GM10248 (cell line): ENCODE data around the gene SRL.
"Not testable (repeated sequence)": the region's sequence is repeated elsewhere in the genome, so short reads cannot be mapped to it uniquely, and the experiment has no call there.

ENCODE experiments used
- CTCF ChIA-PET: fragments of 300-600 bp; sonication (Branson Sonifier 250); formaldehyde crosslinking; extraction: SDS; loops from one replicate; lab custom pipeline; 2021; ENCODE audit warnings: antibody characterized with exemption; lab: Yijun Ruan, JAX
- POLR2A ChIA-PET: fragments of 350-650 bp; sonication (Branson Sonifier 250); formaldehyde crosslinking; extraction: SDS; loops from one replicate; lab custom pipeline; 2020; ENCODE audit warnings: antibody characterized with exemption; lab: Yijun Ruan, JAX
- DNase-seq: peaks from one replicate; pipeline ENCODE4 v3.0.0; 2012; ENCODE audit errors: extremely low spot score
- TF ChIP-seq, protein P1 (sequence below): IDR thresholded peaks from 2 replicates; pipeline ENCODE4 v1.5.1; 2012; ENCODE audit warnings: mild to moderate bottlenecking, low read depth; ENCODE audit errors: extremely low read depth, missing control alignments, control extremely low read depth

SRL gene

DNA sequence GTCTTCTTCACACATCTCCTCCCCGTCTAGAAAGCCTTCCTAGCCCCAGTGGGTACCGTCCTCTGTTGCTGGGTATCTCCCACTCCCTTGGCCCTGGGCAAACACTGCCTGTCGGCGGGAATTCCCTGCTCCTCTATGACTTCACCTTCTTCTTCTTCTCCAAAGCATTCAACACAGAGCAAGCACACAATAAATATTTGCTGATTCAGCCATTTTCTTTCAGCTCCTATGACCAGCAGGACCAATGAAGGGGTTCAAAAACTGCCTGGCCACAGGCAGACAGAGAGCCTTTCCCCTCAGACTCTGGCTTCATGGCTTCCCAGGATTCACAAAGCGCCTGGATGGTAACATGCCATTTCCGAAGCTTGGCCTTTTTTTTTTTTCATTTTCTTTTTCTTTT, 72.5 kb downstream of the SRL start:
- CTCF ChIA-PET: no interaction called here
- TF ChIP-seq, protein P1, sequence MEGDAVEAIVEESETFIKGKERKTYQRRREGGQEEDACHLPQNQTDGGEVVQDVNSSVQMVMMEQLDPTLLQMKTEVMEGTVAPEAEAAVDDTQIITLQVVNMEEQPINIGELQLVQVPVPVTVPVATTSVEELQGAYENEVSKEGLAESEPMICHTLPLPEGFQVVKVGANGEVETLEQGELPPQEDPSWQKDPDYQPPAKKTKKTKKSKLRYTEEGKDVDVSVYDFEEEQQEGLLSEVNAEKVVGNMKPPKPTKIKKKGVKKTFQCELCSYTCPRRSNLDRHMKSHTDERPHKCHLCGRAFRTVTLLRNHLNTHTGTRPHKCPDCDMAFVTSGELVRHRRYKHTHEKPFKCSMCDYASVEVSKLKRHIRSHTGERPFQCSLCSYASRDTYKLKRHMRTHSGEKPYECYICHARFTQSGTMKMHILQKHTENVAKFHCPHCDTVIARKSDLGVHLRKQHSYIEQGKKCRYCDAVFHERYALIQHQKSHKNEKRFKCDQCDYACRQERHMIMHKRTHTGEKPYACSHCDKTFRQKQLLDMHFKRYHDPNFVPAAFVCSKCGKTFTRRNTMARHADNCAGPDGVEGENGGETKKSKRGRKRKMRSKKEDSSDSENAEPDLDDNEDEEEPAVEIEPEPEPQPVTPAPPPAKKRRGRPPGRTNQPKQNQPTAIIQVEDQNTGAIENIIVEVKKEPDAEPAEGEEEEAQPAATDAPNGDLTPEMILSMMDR: no peak

DNA sequence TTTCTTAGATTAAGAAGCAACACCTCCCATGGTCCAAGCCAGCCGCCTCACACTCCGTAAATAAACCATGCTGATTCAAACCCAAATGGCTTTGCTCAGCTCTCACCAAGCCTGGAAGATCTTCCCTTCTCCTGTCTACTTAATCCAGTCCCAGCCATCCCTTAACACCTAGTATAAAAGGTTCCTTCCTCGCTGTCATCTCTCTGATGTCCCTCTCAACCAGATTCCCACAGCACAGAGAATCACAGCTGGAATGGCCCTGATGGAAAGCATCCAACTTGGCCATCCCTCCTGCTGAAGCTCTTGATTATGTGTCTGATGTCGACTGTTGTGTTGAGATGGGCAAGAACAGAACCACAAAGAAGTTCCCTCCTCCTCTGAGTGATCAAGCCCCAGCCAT, 75.1 kb downstream of the SRL start:
- ChIA-PET POLR2A (no interaction called here), CTCF (interaction anchor here (1.2 kb wide), 1 partner anchor 11 kb away, joined by 3 read pairs; no protein-coding TSS in a partner anchor)
- TF ChIP-seq, protein P1: no peak
- DNase-seq: no peak

More for the DNA sequence above, 72.5 kb downstream of the SRL start:
- POLR2A ChIA-PET: no interaction called here
- DNase-seq: no peak

DNA sequence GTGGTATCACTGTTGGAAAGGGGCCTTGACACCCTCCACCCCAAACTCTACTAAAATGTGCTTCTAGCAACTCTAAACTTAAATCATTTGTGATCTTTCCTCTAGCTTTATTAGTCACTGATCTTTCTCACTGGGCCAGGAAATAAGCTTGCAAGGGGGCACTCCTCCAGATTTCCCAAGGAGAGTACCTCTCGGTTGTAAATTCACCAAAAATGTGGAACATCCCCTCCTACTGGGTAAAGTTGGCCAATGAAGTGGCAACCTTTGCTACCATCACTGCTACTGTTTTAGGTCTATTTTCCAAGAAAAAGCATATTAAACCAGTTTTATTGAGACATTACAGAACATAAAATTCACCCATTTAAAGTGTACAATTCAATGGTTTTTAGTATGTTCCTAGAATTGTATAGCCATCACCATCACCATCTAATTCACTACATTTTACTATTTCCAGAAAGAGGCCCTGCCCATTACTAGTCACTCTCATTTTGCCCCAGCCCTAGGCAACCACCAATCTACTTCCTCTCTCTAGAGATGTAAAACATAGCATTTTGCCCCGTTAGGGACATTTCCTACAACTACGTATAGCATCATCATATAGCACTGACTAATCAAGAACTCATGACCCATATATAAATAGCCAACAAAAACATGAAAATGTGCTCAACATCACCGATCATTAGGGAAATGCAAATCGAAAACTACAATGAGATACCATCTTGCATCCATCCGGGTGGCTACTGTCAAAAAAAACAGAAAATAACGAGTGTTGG, 81.0 kb downstream of the SRL start:
- ChIA-PET POLR2A (no interaction called here), CTCF (no interaction called here)
- no peak for DNase-seq
- TF ChIP-seq, protein P1: no peak

DNA sequence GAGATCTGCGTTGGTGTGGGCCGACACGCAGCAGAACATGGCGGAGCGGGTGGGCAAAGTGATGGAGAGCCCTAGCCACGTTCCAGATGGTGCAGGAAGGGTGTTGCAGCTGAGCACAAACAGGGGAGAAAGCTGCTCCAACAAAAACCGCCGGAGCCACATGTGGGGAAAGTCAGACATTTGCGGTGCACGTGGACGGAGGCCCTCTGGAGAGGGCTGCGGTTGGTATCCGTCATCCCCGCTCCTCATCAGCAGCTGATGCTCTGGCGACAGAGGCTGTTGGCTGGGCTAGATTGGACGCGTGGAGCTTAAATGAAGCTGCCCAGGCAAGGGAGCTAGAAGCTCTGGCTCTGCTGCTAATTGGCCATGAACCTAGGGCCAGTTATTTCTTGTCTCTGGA, 82.2 kb downstream of the SRL start:
- ChIA-PET POLR2A (no interaction called here), CTCF (interaction anchor here (1.3 kb wide), 1 partner anchor 41 kb away, joined by 4 read pairs; no protein-coding TSS in a partner anchor)
- no peak for DNase-seq

DNA sequence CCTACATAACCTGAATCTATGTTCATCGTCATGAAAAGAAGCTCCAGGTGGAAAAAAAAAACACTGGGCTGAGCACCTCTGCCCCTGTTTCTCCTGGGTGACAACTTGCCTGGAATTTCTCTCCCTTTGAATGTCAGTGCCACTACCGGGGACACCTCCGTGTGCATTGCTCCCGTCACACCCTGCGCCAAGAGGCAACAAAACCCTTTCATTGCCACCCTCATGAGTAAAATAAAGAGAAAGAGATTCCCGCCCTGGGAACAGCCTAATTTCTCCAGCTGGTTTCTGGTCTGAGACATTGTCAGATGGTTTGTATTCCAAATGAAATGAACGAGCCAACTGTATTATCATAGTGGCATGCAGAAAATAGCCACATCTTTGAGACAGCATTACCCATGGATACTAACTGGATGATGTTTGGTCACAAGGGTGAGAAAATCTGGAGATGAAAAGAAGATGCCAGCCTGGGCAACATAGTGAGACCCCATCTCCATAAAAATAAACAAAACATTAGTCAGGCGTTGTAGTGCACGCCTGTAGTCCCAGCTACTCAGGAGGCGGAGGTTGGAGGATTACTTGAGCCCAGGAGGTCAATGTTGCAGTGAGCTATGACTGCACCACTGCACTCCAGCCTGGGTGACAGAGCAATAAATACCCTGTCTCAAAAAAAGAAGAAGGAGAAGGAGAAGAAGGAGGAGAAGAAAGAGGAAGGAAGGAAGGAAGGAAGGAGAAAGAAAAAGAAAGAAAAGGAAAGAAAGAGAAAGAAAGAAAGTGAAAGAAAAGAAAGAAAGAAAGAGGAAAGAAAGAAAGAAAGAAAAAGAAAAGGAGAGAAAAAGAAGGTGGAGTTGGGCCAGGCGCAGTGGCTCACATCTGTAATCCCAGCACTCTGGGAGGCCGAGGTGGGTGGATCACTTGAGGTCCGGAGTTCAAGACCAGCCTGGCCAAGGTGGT, 83.5 kb downstream of the SRL start:
- no peak for DNase-seq
- TF ChIP-seq, protein P1: no peak
- ChIA-PET POLR2A (no interaction called here), CTCF (no interaction called here)

More for the DNA sequence above, 82.2 kb downstream of the SRL start:
- TF ChIP-seq, protein P1: no peak

DNA sequence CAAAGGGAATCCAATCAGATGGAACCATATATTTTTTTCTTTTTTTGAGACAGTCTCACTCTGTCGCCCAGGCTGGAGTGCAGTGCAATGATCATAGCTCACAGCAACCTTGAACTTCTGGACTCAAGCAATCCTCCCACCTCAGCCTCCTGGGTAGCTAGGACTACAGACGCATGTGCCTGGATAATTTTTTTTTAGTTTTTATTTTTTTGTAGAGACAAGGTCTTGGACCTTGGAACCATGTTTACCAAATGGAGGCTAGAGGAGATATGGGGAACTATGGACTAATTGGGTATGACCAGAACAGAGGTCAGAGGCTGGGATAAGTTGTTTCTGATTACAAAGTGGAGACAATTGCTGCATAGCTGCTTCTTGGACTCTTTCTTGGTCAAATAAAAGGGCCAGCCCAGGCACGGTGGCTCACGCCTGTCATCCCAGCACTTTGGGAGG, 84.5 kb downstream of the SRL start:
- TF ChIP-seq, protein P1: no peak
- POLR2A ChIA-PET: no interaction called here
- CTCF ChIA-PET: interaction anchor here (1.0 kb wide), 1 partner anchor 74 kb away, joined by 3 read pairs; no protein-coding TSS in a partner anchor
- DNase-seq: no peak

DNA sequence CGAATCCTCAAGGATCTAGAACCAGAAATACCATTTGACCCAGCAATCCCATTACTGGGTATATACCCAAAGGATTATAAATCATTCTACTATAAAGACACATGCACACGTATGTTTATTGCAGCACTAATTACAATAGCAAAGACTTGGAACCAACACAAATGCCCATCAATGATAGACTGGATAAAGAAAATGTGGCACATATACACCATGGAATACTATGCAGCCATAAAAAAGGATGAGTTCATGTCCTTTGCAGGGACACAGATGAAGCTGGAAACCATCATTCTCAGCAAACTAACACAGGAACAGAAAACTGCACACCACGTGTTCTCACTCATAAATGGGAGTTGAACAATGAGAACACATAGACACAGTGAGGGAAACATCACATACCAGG, 85.4 kb downstream of the SRL start:
- CTCF ChIA-PET: interaction anchor here (0.7 kb wide), 1 partner anchor 97 kb away, joined by 3 read pairs; no protein-coding TSS in a partner anchor
- POLR2A ChIA-PET, DNase-seq: not testable (repeated sequence)

DNA sequence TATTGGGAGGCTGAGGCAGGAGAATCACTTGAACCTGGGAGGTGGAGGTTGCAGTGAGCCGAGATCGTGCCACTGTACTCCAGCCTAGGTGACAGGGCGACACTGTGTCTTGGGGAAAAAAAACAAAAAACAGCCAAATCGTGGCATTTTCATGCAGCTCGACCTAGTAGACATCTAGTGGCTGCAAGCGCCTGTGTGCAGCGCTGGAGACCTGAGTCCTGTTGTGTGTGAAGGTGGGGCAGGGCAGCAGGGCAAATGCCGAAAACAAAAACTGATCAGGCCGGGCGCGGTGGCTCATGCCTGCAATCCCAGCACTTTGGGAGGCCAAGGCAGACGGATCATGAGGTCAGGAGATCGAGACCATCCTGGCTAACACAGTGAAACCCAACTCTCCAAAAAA, 88.5 kb downstream of the SRL start:
- POLR2A ChIA-PET, DNase-seq, CTCF ChIA-PET: not testable (repeated sequence)
